Brain microvascular endothelial cell (primary cell): Measurements from ENCODE around the gene CCDC63.
"Not testable (repeated sequence)": the region's sequence is repeated elsewhere in the genome, so short reads cannot be mapped to it uniquely, and the experiment has no call there.

Source experiments
- DNase-seq: peaks from one replicate; pipeline ENCODE4 v3.0.0-alpha.2; 2020
- H3K27ac ChIP-seq: fragments of 250-450 bp; sonication (Bioruptor Pico); 2 replicates; pipeline ENCODE4 v1.5.1; 2020; ENCODE audit warnings: mild to moderate bottlenecking, moderate library complexity
- H3K27me3 ChIP-seq: fragments of 250-450 bp; sonication (Bioruptor Pico); replicated peaks from 2 replicates; pipeline ENCODE4 v1.5.1; 2020; ENCODE audit warnings: mild to moderate bottlenecking
- H3K36me3 ChIP-seq: fragments of 250-450 bp; sonication (Bioruptor Pico); replicated peaks from 2 replicates; pipeline ENCODE4 v1.5.1; 2020; ENCODE audit warnings: mild to moderate bottlenecking
- H3K4me3 ChIP-seq: 2 replicates; pipeline ENCODE4 v1.5.1; 2011; ENCODE audit warnings: low read depth, mild to moderate bottlenecking, control low read depth, low read length, moderate library complexity
- CTCF ChIP-seq: IDR thresholded peaks from 2 replicates; pipeline ENCODE4 v1.5.1; 2011; ENCODE audit warnings: low read depth, mild to moderate bottlenecking, moderate library complexity, low read length, control low read depth, inconsistent platforms; ENCODE audit errors: missing control alignments
- in situ Hi-C: cut with HindIII; loops from 2 replicates; pipeline ENCODE4 v1.10.0; 2017; ENCODE audit warnings: low sequenced_read_pairs, low pct_ligation_motif_present

The CCDC63 gene

DNA sequence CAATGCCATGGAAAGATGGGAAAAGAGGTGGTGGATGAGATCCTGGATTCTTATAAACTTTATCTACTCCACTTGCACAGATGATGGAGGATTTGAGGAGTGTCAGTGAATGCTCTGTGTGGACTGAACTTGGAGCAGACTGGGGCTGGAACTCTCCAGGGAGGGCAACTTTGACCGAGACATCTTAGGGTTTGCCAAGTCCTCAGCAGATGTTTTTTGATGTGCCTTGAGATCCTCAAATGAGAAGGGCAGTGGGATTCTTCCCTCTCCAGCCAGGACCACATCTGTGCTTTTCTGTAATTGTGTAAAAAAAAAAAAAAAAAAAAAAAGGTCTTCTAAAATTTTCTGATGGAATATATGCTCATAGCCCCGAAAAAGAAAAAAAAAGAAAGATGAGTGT is 96.6 kb downstream of the CCDC63 start:
- Histone ChIP-seq H3K4me3 (no peak overlapping the region), H3K36me3 (no peaks in the 10 kb centered on the region), H3K27me3 (no peaks in the 10 kb centered on the region), H3K27ac (no peak overlapping the region)
- in situ Hi-C loops: no loop called here
- TF ChIP-seq CTCF: no peak
- no peak for DNase-seq

DNA sequence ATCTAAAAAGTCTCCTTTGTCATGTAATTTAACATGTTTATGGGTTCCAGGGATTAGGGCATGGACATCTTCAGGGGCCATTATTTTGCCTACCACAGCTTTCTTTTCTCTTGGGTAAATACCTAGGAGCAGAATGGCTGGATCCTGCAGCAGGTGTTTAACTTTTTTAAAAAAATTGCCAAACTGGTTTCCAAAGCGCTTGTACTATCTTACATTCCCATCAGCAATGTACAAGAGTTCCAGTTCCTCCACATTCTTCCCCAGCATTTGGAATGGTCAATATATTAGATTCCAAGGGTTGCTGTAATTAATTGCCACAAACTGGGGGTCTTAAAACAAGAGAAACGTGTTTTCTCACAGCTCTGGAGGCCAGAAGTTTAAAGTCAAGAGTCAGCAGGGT is 101.3 kb downstream of the CCDC63 start:
- H3K27ac ChIP-seq: no peak overlapping the region
- H3K27me3 ChIP-seq: no peaks in the 10 kb centered on the region
- no peak overlapping the region for H3K4me3 ChIP-seq
- no peak for DNase-seq
- no peak for TF ChIP-seq CTCF
- no peaks in the 10 kb centered on the region for H3K36me3 ChIP-seq
- in situ Hi-C loops: no loop called here

DNA sequence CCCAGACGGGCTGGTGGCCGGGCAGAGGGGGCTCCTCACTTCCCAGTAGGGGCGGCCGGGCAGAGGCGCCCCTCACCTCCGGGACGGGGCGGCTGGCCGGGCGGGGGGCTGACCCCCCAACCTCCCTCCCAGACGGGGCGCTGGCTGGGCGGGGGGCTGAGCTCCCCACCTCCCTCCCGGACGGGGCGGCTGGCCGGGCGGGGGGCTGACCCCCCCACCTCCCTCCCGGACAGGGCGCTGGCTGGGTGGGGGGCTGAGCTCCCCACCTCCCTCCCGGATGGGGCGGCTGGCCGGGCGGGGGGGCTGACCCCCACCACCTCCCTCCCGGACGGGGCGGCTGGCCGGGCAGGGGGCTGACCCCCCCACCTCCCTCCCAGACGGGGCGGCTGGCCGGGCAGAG is 103.7 kb downstream of the CCDC63 start:
- H3K36me3 ChIP-seq, H3K4me3 ChIP-seq, in situ Hi-C loops, DNase-seq, H3K27me3 ChIP-seq, H3K27ac ChIP-seq: not testable (repeated sequence)

DNA sequence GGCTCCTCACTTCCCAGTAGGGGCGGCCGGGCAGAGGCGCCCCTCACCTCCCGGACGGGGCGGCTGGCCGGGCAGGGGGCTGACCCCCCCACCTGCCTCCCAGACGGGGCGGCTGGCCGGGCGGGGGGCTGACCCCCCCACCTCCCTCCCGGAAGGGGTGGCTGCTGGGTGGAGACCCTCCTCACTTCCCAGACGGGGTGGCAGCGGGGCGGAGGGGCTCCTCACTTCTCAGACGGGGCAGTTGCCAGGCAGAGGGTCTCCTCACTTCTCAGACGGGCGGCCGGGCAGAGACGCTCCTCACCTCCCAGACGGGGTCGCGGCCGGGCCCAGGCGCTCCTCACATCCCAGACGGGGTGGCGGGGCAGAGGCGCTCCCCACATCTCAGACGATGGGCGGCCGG is 104.1 kb downstream of the CCDC63 start:
- H3K27ac ChIP-seq, H3K36me3 ChIP-seq, H3K4me3 ChIP-seq, DNase-seq, in situ Hi-C loops, H3K27me3 ChIP-seq: not testable (repeated sequence)
